ENCODE results near the gene DLGAP1. TPM values are rescaled to one million over a fixed set of nuclear protein-coding genes. Genes with fewer than 3 reads are reported as not detected.

Gene DLGAP1
- total RNA-seq, 1 donor from 2014 or later: 5.4 TPM

DNA sequence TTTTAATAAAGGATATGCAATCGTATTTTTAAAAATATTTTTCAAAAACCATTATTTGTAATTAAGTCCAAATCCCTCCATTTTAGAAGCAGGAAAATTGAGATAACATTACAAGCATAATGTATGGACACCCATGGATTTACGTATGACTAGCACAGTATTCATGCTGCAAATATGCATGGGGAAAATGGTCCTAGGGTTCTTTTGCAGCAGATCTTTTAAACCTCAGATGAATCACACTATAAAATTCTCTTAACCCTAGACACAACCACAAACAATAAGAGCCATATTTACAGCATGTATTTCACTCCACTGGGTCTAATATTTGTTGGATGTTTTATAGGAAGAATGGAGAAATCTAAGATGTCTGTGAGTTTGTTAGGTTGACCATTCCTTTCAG, 551.8 kb downstream of the DLGAP1 start:
- H3K27ac ChIP-seq: no peak overlapping the region
- ATAC-seq (no peak), DNase-seq (no peak)
- TF ChIP-seq, protein P1, sequence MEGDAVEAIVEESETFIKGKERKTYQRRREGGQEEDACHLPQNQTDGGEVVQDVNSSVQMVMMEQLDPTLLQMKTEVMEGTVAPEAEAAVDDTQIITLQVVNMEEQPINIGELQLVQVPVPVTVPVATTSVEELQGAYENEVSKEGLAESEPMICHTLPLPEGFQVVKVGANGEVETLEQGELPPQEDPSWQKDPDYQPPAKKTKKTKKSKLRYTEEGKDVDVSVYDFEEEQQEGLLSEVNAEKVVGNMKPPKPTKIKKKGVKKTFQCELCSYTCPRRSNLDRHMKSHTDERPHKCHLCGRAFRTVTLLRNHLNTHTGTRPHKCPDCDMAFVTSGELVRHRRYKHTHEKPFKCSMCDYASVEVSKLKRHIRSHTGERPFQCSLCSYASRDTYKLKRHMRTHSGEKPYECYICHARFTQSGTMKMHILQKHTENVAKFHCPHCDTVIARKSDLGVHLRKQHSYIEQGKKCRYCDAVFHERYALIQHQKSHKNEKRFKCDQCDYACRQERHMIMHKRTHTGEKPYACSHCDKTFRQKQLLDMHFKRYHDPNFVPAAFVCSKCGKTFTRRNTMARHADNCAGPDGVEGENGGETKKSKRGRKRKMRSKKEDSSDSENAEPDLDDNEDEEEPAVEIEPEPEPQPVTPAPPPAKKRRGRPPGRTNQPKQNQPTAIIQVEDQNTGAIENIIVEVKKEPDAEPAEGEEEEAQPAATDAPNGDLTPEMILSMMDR (IDR thresholded peaks at IDR 0.05): no peak
- H3K9me3 ChIP-seq: no peaks in the 10 kb centered on the region
- intact Hi-C loops (cut with DNase I): no loop called here
- H3K36me3 ChIP-seq: no peaks in the 10 kb centered on the region
- H3K4me3 ChIP-seq: no peak overlapping the region
- no peaks in the 10 kb centered on the region for H3K4me1 ChIP-seq
- no peaks in the 10 kb centered on the region for H3K27me3 ChIP-seq

DNA sequence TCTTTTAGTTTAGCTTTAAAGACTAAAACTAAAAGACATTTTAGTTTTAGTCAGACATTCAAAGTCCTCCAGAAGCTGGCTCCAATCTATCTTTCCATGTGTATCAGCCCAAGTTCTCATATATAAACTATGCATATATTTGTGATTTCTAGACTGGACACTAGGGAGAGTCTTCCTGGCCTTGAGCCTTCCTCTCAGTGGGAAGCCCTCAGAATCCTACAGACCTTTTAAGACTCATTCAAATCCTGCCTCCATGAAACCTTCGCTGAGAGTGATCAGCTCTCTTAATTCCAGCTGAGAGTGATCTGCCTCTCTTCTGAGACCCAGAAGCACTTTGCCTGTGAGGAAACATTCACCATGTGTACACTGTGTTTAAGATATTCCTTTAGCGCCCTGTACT, 552.4 kb downstream of the DLGAP1 start:
- no peaks in the 10 kb centered on the region for H3K4me1 ChIP-seq
- H3K4me3 ChIP-seq: no peak overlapping the region
- H3K9me3 ChIP-seq: no peaks in the 10 kb centered on the region
- TF ChIP-seq, protein P1 (IDR thresholded peaks at IDR 0.05): no peak
- H3K27me3 ChIP-seq: no peaks in the 10 kb centered on the region
- intact Hi-C loops (cut with DNase I): no loop called here
- no peaks in the 10 kb centered on the region for H3K36me3 ChIP-seq
- H3K27ac ChIP-seq: no peak overlapping the region
- no peak for ATAC-seq
- DNase-seq: no peak

DNA sequence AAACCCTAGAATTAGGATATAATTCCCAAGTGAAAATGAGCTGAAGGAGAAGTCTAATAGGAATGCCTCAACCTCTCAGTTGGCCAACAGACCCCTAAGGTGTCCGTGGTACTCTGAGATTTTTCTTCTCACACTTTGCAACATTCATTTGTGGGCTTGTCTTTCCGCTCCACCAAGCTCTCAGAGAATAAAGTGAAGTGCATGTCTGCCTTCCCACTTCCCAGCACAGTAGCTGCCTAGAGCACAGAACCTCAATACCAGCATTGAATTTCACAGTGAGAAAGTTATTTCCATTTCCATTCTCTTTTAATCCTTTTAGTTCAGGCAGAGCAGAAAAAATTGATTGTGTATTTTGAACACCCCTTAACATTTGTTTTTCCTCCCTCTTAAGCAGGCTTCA, 553.3 kb downstream of the DLGAP1 start:
- intact Hi-C loops (cut with DNase I): no loop called here
- Histone ChIP-seq H3K27ac (no peak overlapping the region), H3K36me3 (no peaks in the 10 kb centered on the region), H3K9me3 (no peaks in the 10 kb centered on the region), H3K4me3 (no peak overlapping the region), H3K27me3 (no peaks in the 10 kb centered on the region), H3K4me1 (no peaks in the 10 kb centered on the region)
- DNase-seq: no peak
- TF ChIP-seq, protein P1 (IDR thresholded peaks at IDR 0.05): no peak
- no peak for ATAC-seq

DNA sequence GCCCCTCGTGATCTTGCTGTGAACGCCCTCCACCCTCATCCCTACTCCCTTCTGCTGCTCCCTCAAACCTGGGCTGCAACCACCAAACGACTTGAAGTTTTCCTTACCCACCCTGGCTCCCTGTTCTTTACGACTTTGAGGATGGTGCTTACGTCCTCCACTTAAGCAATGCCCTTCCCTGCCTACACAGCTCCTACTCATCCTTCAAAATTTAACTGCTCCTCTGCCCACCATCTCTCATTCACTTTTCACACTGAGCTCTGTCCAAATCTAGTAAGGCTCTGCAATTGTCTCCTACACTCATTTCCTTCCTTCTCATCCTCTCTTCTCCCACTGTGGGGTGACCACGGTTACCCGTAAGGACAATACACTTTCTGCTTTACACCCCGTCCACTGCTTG, 554.1 kb downstream of the DLGAP1 start:
- intact Hi-C loops (cut with DNase I): no loop called here
- H3K27me3 ChIP-seq: no peaks in the 10 kb centered on the region
- ATAC-seq: no peak
- no peaks in the 10 kb centered on the region for H3K36me3 ChIP-seq
- TF ChIP-seq, protein P1 (IDR thresholded peaks at IDR 0.05): no peak
- no peaks in the 10 kb centered on the region for H3K9me3 ChIP-seq
- H3K4me3 ChIP-seq: no peak overlapping the region
- no peak overlapping the region for H3K27ac ChIP-seq
- no peak for DNase-seq
- H3K4me1 ChIP-seq: no peaks in the 10 kb centered on the region

DNA sequence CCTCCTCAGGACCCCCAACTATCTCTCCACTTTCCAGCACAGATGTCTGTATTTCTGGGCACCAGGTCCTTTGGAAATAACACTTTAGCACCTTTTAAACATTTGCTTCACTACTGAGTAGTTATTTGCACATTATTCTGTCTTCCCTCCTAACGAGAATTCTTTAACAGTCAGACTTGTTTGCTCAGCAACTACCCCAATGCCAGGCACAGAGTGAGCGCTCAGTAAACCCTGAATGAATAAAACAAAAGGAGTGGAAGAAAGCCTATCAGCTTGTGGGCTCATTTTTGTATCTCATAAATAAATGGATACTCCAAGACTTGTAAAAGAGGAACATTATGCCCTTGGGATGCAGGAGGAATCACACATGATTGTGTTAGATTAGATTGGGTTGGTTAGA, 554.8 kb downstream of the DLGAP1 start:
- H3K27me3 ChIP-seq: no peaks in the 10 kb centered on the region
- no peaks in the 10 kb centered on the region for H3K9me3 ChIP-seq
- H3K27ac ChIP-seq: no peak overlapping the region
- DNase-seq: no peak
- H3K4me1 ChIP-seq: no peaks in the 10 kb centered on the region
- TF ChIP-seq, protein P1 (IDR thresholded peaks at IDR 0.05): no peak
- H3K36me3 ChIP-seq: no peaks in the 10 kb centered on the region
- intact Hi-C loops (cut with DNase I): no loop called here
- no peak for ATAC-seq
- H3K4me3 ChIP-seq: no peak overlapping the region
